H1 (cell line): ENCODE data around the gene ZCCHC3. TPM values are rescaled to one million over a fixed set of nuclear protein-coding genes. Genes with fewer than 3 reads are reported as not detected.

ENCODE experiments used
- ATF3 ChIP-seq: IDR thresholded peaks from 2 replicates; pipeline ENCODE4 v1.6.1; 2011; ENCODE audit warnings: low read depth, mild to moderate bottlenecking, low read length; ENCODE audit not compliant: insufficient read depth
- HDAC2 ChIP-seq, 2 experiments: fragments of 300-600 bp in 1 of 2; sonication (generic) in 1 of 2; IDR thresholded peaks; 2 replicates each; pipeline ENCODE4 v1.6.1; 2011 to 2012; ENCODE audit warnings: low read depth in 2 of 2, low read length in 2 of 2, mild to moderate bottlenecking in 2 of 2, moderate library complexity in 2 of 2, borderline replicate concordance in 1 of 2, inconsistent platforms in 1 of 2
- KDM4A ChIP-seq: IDR thresholded peaks from one replicate; pipeline ENCODE4 v1.7.1; 2012; ENCODE audit warnings: low read depth, mild to moderate bottlenecking, moderate library complexity, low read length, inconsistent platforms; ENCODE audit not compliant: severe bottlenecking
- RNF2 ChIP-seq: fragments of 200-900, 300-1000 bp; sonication (generic); IDR thresholded peaks from 2 replicates; pipeline ENCODE4 v1.7.1; 2016; ENCODE audit warnings: borderline replicate concordance, low read depth, mild to moderate bottlenecking, antibody characterized with exemption, low read length; ENCODE audit not compliant: poor library complexity, severe bottlenecking; ENCODE audit errors: missing control alignments
- TAF1 ChIP-seq: IDR thresholded peaks from 2 replicates; pipeline ENCODE4 v1.6.1; 2011; ENCODE audit warnings: mild to moderate bottlenecking, low read depth, low read length
- polyA plus RNA-seq, 7 experiments: library from polyadenylated mRNA; depleted of rRNA in 3 of 7; stranded (reverse) in 5 of 7; unstranded in 2 of 7; fragments of >200 nt in 5 of 7; fragments of 200-250 nt in 2 of 7; gene quantifications; 1 replicate in 5 of 7; 2 replicates in 1 of 7; 4 replicates in 1 of 7; pipeline versions ENCODE4 v1.2.1 to v1.2.3, GENCODE V29; 2011 to 2013; ENCODE audit warnings: missing spikeins in 2 of 7, mixed read lengths in 2 of 7
- total RNA-seq: library from RNA; stranded (reverse); fragmentation: NEBNext Ultra II Directional; extraction: Animal tissue kit (Norgen Biotek cat#: 25700); gene quantifications from 2 replicates; pipeline ENCODE4 v1.2.1, GENCODE V29; 2021
- TF ChIP-seq, protein P1 (sequence below): IDR thresholded peaks from 2 replicates; pipeline ENCODE4 v1.6.1; 2012; ENCODE audit warnings: inconsistent platforms

Gene ZCCHC3
- total and polyA plus RNA-seq, 2 of the 8 experiments (the other 6 are each of a cell fraction or from before 2014, with no cell fraction given): 33.7 to 52.4 TPM

GRCh38 chr20:325889-326644 is 28.7 kb downstream of the ZCCHC3 start (continued):
- TF ChIP-seq, protein P1, sequence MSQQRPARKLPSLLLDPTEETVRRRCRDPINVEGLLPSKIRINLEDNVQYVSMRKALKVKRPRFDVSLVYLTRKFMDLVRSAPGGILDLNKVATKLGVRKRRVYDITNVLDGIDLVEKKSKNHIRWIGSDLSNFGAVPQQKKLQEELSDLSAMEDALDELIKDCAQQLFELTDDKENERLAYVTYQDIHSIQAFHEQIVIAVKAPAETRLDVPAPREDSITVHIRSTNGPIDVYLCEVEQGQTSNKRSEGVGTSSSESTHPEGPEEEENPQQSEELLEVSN: 0 out of 2 replicates have a peak, but pooled peaks have one; percentile 40
- TF ChIP-seq HDAC2 (IDR thresholded peaks at IDR 0.05; ENCODE audit: borderline replicate concordance in 1 of 2, low read depth in 2 of 2, low read length in 2 of 2) (peak in 1 of 2 experiments; percentile 26; a peak in 1 of 4 replicates), ATF3 (no peak), TAF1 (peak; percentile 50), RNF2 (no peak), KDM4A (peak; percentile 46)
- TF ChIP-seq, all 59 proteins: peak for 9
